KBM-7 (cell line): ENCODE measurements around the gene JMJD1C.

Experiments used
- DNase-seq: peaks from one replicate; pipeline ENCODE4 v3.0.0-alpha.2; 2015
- in situ Hi-C: fragments of 300-500 bp; cut with MboI; formaldehyde crosslinking; loops from 2 replicates; pipeline ENCODE4 v1.14.3; 2020; ENCODE audit warnings: low sequenced_read_pairs, low pct_unique_long_range_greater_than_20kb, mixed read lengths

JMJD1C gene

GRCh38 chr10:63210611-63211196 lies 255.1 kb downstream of the JMJD1C start:
- in situ Hi-C loops = no loop called here
- DNase-seq = no peak

GRCh38 chr10:63209705-63210104 lies 256.1 kb downstream of the JMJD1C start:
- in situ Hi-C loops = no loop called here
- DNase-seq = no peak

GRCh38 chr10:63208986-63209385 lies 256.8 kb downstream of the JMJD1C start:
- in situ Hi-C loops = no loop called here
- no peak for DNase-seq

GRCh38 chr10:63206997-63207811 lies 258.6 kb downstream of the JMJD1C start:
- DNase-seq = peak; percentile 16
- in situ Hi-C loops = no loop called here

- no peak for DNase-seq
- in situ Hi-C loops = no loop called here
Observed at GRCh38 chr10:63206576-63206975, 259.2 kb downstream of the JMJD1C start.

- in situ Hi-C loops = no loop called here
- no peak for DNase-seq
Observed at GRCh38 chr10:63205421-63205820, 260.4 kb downstream of the JMJD1C start.

GRCh38 chr10:63204667-63205391 lies 260.9 kb downstream of the JMJD1C start:
- in situ Hi-C loops = no loop called here
- no peak for DNase-seq

GRCh38 chr10:63201118-63201517 lies 264.7 kb downstream of the JMJD1C start:
- in situ Hi-C loops = no loop called here

GRCh38 chr10:63200431-63200830 lies 265.3 kb downstream of the JMJD1C start:
- in situ Hi-C loops = no loop called here
- DNase-seq = no peak

More at GRCh38 chr10:63201118-63201517, 264.7 kb downstream of the JMJD1C start:
- DNase-seq = no peak

GRCh38 chr10:63199716-63200115 lies 266.1 kb downstream of the JMJD1C start:
- in situ Hi-C loops = loop anchor here (25.0 kb wide), 1 partner anchor 513 kb away; no protein-coding TSS in a partner anchor
- no peak for DNase-seq

GRCh38 chr10:63197344-63198092 lies 268.3 kb downstream of the JMJD1C start:
- in situ Hi-C loops = loop anchor here (25.0 kb wide), 1 partner anchor 515 kb away; no protein-coding TSS in a partner anchor
- no peak for DNase-seq

GRCh38 chr10:63192826-63193225 lies 273.0 kb downstream of the JMJD1C start:
- DNase-seq = no peak

GRCh38 chr10:63175534-63175933 lies 290.2 kb downstream of the JMJD1C start:
- no peak for DNase-seq
- in situ Hi-C loops = loop anchor here (25.0 kb wide), 1 partner anchor 537 kb away; no protein-coding TSS in a partner anchor

More at GRCh38 chr10:63192826-63193225, 273.0 kb downstream of the JMJD1C start:
- in situ Hi-C loops = loop anchor here (25.0 kb wide), 1 partner anchor 519 kb away; no protein-coding TSS in a partner anchor

- in situ Hi-C loops = no loop called here
Observed at GRCh38 chr10:63173468-63174232, 292.1 kb downstream of the JMJD1C start.

GRCh38 chr10:63171926-63172325 lies 293.9 kb downstream of the JMJD1C start:
- DNase-seq = no peak
- in situ Hi-C loops = no loop called here

More at GRCh38 chr10:63173468-63174232, 292.1 kb downstream of the JMJD1C start:
- DNase-seq = no peak

GRCh38 chr10:63171255-63171855 lies 294.4 kb downstream of the JMJD1C start:
- in situ Hi-C loops = no loop called here
- no peak for DNase-seq

GRCh38 chr10:63169624-63170023 lies 296.2 kb downstream of the JMJD1C start:
- no peak for DNase-seq
- in situ Hi-C loops = no loop called here
